Measurements from ENCODE around the gene USP5.

Gene USP5

DNA sequence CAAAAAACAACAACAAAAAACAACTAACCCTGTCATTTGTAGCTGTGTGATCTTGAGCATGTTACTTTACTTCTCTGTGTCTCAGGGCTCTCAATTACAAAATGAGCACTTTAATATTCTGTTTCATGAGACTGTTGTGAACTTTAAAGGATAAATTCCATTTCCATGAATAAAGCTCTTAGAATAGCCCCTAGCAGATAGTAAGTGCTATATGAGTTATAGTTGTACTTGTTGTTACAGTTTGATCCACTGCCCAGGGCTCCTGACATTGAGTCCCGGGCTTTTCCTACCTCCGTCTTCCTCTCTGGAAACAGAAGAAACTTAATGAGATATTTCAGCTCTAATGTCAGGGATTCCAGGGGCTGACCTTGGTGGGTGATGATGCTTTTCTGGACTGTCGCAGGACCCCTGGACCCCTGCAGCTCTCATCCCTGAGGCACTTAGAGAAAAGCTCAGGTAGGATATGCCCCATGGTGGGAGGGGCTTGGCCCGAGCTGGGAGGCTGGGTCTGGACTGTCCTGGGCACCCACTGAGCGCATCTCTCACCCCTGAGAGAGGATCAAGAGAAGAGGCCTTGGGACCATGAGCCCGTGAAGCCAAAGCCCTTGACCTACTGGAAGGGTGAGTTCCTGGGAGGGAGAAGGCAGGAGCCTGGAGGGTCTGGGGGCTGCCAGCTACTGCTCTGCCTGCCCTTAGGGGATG lies 18.6 kb upstream of the USP5 start:
- TF ChIP-seq, protein P1, sequence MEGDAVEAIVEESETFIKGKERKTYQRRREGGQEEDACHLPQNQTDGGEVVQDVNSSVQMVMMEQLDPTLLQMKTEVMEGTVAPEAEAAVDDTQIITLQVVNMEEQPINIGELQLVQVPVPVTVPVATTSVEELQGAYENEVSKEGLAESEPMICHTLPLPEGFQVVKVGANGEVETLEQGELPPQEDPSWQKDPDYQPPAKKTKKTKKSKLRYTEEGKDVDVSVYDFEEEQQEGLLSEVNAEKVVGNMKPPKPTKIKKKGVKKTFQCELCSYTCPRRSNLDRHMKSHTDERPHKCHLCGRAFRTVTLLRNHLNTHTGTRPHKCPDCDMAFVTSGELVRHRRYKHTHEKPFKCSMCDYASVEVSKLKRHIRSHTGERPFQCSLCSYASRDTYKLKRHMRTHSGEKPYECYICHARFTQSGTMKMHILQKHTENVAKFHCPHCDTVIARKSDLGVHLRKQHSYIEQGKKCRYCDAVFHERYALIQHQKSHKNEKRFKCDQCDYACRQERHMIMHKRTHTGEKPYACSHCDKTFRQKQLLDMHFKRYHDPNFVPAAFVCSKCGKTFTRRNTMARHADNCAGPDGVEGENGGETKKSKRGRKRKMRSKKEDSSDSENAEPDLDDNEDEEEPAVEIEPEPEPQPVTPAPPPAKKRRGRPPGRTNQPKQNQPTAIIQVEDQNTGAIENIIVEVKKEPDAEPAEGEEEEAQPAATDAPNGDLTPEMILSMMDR (IDR thresholded peaks at IDR 0.05; ENCODE audit: low read depth, low read length) = no peak
- no peak overlapping the region for H3K4me3 ChIP-seq (ENCODE audit: low read depth, low read length)
- no peak for DNase-seq (ENCODE audit: low read depth, low spot score)
- in situ Hi-C loops (cut with HindIII; ENCODE audit: low sequenced_read_pairs) = no loop called here

DNA sequence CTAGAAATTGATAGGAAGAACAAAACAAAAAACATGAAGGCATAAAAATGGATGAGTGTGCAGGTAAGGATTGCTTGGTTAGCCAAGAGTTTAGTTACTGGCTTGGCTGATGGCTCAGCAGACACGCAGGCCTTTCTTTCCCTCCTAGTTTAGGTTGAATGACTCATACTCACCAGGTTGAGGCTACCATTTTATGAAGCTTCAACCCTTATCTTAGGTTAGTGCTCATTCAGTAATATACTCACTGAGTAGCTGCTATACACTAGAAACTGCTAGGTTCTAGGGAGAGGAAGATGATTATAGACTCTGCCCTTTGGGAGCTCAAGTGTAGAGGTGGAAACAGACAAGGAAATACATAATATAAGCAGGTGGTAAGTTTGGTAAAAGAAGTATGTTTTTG lies 17.7 kb upstream of the USP5 start:
- in situ Hi-C loops (cut with HindIII; ENCODE audit: low sequenced_read_pairs) = no loop called here
- DNase-seq (ENCODE audit: low read depth, low spot score) = no peak
- TF ChIP-seq, protein P1 (IDR thresholded peaks at IDR 0.05; ENCODE audit: low read depth, low read length) = no peak
- no peak overlapping the region for H3K4me3 ChIP-seq (ENCODE audit: low read depth, low read length)

DNA sequence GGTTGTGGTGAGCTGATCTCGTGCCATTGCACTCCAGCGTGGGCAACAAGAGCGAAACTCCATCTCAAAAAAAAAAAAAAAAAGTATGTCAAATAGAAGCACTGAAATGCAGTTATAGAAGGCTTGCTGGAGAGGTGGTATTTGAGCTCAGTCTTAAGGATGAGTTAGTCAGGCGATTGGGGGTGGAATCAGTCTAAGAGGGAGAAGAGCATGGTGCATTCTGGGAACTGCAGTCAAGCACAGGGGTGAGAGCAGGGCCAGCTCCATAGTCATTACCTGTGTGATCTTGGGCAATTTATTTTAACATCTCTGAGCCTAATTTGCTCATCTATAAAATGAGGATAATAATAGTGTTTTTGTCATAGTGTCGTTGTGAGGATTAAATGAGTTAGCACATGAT lies 17.1 kb upstream of the USP5 start:
- H3K4me3 ChIP-seq (ENCODE audit: low read depth, low read length) = no peak overlapping the region
- in situ Hi-C loops (cut with HindIII; ENCODE audit: low sequenced_read_pairs) = no loop called here
- no peak for DNase-seq (ENCODE audit: low read depth, low spot score)
- TF ChIP-seq, protein P1 (IDR thresholded peaks at IDR 0.05; ENCODE audit: low read depth, low read length) = no peak

DNA sequence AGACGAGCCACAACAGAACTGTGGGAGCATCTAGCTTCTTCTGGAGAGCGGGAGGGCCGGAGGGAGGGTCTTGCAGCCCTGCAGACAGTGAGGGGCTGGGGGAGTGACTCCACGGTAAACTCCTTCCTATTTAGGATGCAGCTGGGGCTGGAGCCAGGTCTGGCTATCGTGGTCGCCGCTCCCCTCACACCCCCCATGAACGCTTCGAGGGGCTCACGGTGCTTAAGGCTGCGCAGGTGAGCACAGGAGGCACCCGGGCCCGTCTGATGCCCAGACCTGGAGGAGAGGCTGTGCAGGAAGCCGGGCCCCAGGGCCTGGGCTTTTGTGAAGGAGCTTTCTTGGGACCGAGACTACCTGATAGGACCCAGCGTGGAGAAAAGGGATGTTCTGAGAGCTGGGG lies 15.1 kb upstream of the USP5 start:
- TF ChIP-seq, protein P1 (IDR thresholded peaks at IDR 0.05; ENCODE audit: low read depth, low read length) = no peak
- no peak for DNase-seq (ENCODE audit: low read depth, low spot score)
- in situ Hi-C loops (cut with HindIII; ENCODE audit: low sequenced_read_pairs) = no loop called here
- no peak overlapping the region for H3K4me3 ChIP-seq (ENCODE audit: low read depth, low read length)

DNA sequence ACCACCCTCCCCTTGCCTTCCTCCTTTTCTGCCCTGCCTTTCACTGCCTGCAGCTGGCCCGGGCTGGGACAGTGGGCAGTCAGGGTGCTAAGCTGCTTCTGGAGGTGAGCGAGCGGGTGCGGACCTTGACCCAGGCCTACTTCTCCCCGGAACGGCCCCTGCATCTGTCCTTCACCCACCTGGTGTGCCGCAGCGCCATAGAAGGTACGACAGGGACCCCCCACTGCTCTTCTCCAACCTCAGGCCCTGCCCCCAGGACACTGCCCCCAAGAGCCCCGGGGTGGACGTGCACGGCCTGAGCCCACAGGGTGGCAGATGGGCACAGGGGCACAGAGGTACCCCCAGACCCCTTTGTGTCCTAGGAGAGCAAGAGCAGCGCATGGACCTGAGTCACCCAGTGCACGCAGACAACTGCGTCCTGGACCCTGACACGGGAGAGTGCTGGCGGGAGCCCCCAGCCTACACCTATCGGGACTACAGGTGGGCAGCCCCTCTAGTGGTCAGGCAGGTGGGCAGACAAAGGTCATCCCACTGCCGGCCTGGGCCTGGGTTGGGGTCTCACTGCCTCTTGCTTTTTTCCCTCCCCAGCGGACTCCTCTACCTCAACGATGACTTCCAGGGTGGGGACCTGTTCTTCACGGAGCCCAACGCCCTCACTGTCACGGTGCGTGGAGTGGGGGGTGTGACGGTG lies 14.4 kb upstream of the USP5 start:
- TF ChIP-seq, protein P1 (IDR thresholded peaks at IDR 0.05; ENCODE audit: low read depth, low read length) = no peak

DNA sequence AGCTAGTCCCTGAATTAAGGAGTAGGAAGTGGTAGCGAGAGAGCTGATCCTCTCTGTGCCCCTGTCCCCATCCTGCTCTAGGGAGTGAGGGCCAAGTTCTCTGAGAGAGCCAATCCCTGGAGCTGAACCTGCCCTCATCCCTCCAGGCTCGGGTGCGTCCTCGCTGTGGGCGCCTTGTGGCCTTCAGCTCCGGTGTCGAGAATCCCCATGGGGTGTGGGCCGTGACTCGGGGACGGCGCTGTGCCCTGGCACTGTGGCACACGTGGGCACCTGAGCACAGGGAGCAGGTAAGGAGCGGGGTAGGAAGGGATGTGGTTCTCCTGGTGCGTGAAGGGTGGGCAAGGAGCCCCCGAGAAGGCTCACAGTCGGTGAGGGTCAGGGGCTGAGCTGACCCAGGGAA lies 13.1 kb upstream of the USP5 start:
- in situ Hi-C loops (cut with HindIII; ENCODE audit: low sequenced_read_pairs) = no loop called here
- TF ChIP-seq, protein P1 (IDR thresholded peaks at IDR 0.05; ENCODE audit: low read depth, low read length) = no peak
- no peak overlapping the region for H3K4me3 ChIP-seq (ENCODE audit: low read depth, low read length)
- DNase-seq (ENCODE audit: low read depth, low spot score) = no peak

More for the DNA sequence above, 14.4 kb upstream of the USP5 start:
- DNase-seq (ENCODE audit: low read depth, low spot score) = no peak
- in situ Hi-C loops (cut with HindIII; ENCODE audit: low sequenced_read_pairs) = no loop called here
- H3K4me3 ChIP-seq (ENCODE audit: low read depth, low read length) = no peak overlapping the region

Data from astrocyte of the spinal cord (primary cell).